Subcutaneous abdominal adipose tissue (tissue), 5 donors: ENCODE measurements around the gene CD69.

ENCODE experiments used
- H3K27ac ChIP-seq: one replicate; pipeline ENCODE4 v1.7.0; 2013; ENCODE audit warnings: low read depth, mild to moderate bottlenecking, inconsistent platforms, low read length, moderate library complexity
- H3K27me3 ChIP-seq, 5 donors: one replicate each; pipeline ENCODE4 v1.7.0; 2013; ENCODE audit warnings: low read length in 5 of 5, inconsistent platforms in 1 of 5; ENCODE audit not compliant: control insufficient read depth in 5 of 5, insufficient read depth in 4 of 5
- H3K36me3 ChIP-seq, 5 donors: one replicate each; pipeline ENCODE4 v1.7.0; 2013; ENCODE audit warnings: low read length in 5 of 5; ENCODE audit not compliant: control insufficient read depth in 5 of 5, insufficient read depth in 5 of 5
- H3K4me1 ChIP-seq, 5 donors: one replicate each; pipeline ENCODE4 v1.7.0; 2013; ENCODE audit warnings: low read length in 5 of 5, mild to moderate bottlenecking in 3 of 5, moderate library complexity in 1 of 5; ENCODE audit not compliant: control insufficient read depth in 5 of 5, insufficient read depth in 5 of 5
- H3K4me3 ChIP-seq, 5 donors: one replicate each; pipeline ENCODE4 v1.7.0; 2013; ENCODE audit warnings: low read length in 5 of 5, low read depth in 1 of 5
- H3K9ac ChIP-seq, 5 donors: one replicate each; pipeline ENCODE4 v1.7.0; 2013; ENCODE audit warnings: low read length in 5 of 5, mild to moderate bottlenecking in 4 of 5, moderate library complexity in 3 of 5
- H3K9me3 ChIP-seq, 5 donors: one replicate each; pipeline ENCODE4 v1.7.0; 2013; ENCODE audit warnings: low read length in 5 of 5; ENCODE audit not compliant: control insufficient read depth in 5 of 5
- donor health status: healthy.
- donor health status: healthy.
- donor health status: healthy.
- donor health status: healthy.
- donor health status: healthy.

The CD69 gene

DNA sequence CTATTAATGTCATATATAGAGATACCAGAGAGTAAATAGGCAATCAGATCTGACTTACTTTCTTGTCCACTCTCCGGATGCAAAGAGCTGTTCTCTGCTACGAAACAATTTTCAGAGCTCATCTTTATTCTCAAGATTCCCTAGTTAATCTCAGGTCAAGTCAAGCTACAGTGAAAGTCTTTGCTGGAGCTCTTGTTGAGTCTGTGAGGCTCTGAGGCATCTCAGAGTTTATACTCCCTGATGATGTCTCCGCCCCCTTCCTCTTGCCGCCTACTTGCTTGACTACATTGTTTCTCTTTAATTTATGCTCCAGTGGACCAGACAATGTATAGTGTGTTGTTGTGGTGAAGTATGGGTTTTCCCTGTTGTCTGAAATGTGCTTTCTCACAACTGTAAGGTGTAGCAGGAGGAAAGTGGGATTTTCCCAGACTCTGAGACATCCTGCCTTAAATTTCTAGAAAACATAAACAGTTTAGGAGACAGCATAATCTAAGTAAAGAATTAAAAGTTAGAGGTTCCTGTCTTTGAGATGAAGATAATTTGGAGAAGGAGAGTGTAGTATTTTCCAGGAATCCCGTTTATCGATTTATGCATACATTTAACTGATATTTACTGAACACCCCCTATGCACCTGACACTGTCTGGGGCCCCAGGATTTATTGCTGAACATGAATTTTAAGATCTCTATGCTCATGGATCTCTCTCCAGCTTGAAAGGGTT, at the start of gene CD69:
Gene CD69, minus strand, starts transcription at position 203 of the 720 bp plus-strand sequence. Its CDS starts 81 bp downstream, at position 122.
- no peak within 1 kb of the TSS for H3K9ac ChIP-seq
- H3K4me3 ChIP-seq: peak within 1 kb of the TSS in 2 of 5 donors; percentile 31 to 35
- H3K9me3 ChIP-seq: no peaks in the 10 kb centered on the region
- H3K36me3 ChIP-seq: no peaks in the 10 kb centered on the region
- no peaks in the 10 kb centered on the region for H3K27me3 ChIP-seq
- no peak within 1 kb of the TSS for H3K27ac ChIP-seq
- no peaks in the 10 kb centered on the region for H3K4me1 ChIP-seq

DNA sequence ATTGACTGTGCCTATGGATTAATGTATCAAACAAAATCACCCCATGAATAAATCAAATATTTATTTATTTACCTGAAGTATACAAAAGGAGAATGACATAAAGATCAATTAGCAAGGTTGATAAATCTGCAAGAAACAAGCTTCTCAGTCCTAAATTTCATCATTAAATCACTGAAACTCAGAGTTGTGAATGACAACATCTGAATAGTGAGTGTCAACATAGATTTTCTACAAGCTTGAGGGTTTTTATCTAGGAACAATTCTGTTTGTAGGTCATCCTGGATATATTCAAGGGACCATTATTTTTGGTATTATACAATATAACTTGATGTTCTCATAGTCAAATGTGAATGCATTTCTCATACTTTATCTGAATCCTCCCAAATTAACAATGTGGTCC, 49.2 kb upstream of the CD69 start:
- no peaks in the 10 kb centered on the region for H3K36me3 ChIP-seq
- no peak overlapping the region for H3K9ac ChIP-seq
- no peaks in the 10 kb centered on the region for H3K9me3 ChIP-seq
- no peak overlapping the region for H3K27ac ChIP-seq
- H3K27me3 ChIP-seq: peaks cover 0 to 4% (median 0%) of the 10 kb centered on the region in 5 donors
- peaks cover 0 to 9% (median 6%) of the 10 kb centered on the region in 5 donors for H3K4me1 ChIP-seq
- no peak overlapping the region for H3K4me3 ChIP-seq

DNA sequence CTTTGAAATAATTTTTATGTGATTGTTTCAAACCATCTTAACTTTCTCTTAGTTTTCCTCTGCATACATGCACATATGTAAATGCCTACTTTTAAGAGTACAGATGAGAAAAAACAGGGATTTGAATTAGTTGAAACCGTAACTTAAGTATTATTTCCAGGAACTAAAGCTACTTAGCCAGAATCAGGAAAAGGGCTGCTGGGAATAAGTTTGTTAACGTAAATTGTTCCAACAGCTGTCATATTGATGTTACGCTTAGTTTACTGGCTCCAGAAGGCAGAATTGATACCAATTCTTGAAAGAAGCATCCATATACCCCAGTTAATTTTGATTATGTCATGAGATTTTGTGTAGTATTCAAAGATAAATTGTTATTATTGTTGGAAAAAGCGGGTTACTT, 48.6 kb upstream of the CD69 start:
- no peak overlapping the region for H3K9ac ChIP-seq

DNA sequence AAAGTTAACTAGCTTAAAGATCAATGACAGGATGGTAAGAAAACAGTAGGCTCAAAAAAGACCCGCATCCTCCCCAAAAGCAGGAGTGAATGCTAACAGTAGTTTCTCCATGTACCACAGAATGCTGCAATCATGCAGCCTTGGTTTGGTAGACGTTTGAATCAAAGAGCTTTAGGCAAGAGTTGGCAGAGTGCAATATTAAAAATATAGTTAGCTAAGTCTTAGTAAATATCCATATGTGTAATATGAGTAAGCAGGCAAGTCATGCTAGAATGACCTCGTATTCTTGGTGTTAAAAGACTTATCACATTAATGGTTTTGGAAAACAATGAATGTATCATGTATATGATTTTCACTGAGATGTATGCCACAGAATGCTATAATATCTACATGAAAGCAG, 47.8 kb upstream of the CD69 start:
- Histone ChIP-seq H3K4me1 (peaks cover 0 to 1% (median 0%) of the 10 kb centered on the region in 5 donors), H3K4me3 (no peak overlapping the region), H3K27ac (no peak overlapping the region), H3K36me3 (no peaks in the 10 kb centered on the region), H3K9ac (no peak overlapping the region), H3K27me3 (no peaks in the 10 kb centered on the region), H3K9me3 (no peaks in the 10 kb centered on the region)

More for the DNA sequence above, 48.6 kb upstream of the CD69 start:
- Histone ChIP-seq H3K4me3 (no peak overlapping the region), H3K9me3 (no peaks in the 10 kb centered on the region), H3K27me3 (peaks cover 0 to 4% (median 0%) of the 10 kb centered on the region in 5 donors), H3K4me1 (peaks cover 0 to 9% (median 6%) of the 10 kb centered on the region in 5 donors), H3K27ac (no peak overlapping the region), H3K36me3 (no peaks in the 10 kb centered on the region)

DNA sequence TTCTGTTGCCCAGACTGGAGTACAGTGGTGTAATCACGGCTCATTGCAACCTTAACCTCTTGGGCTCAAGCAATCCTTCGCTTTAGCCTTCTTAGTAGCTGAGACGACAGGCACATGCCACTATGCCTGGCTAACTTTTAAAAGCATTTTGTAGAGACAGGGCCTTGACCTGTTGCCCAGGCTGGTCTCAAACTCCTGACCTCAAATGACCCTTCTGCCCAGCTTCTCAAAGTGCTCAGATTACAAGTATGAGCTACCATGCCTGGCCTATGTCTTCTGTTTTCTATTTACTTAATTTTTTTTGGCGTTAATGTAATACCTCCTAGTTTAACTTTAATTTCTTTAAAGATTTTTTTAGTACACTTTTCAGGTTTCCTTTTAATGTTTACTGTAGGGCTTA, 46.0 kb upstream of the CD69 start:
- Histone ChIP-seq H3K9ac (no peak overlapping the region), H3K9me3 (no peaks in the 10 kb centered on the region), H3K4me3 (peak overlapping the region in 1 of 5 donors; percentile 9), H3K27me3 (no peaks in the 10 kb centered on the region), H3K27ac (no peak overlapping the region), H3K4me1 (no peaks in the 10 kb centered on the region), H3K36me3 (no peaks in the 10 kb centered on the region)

DNA sequence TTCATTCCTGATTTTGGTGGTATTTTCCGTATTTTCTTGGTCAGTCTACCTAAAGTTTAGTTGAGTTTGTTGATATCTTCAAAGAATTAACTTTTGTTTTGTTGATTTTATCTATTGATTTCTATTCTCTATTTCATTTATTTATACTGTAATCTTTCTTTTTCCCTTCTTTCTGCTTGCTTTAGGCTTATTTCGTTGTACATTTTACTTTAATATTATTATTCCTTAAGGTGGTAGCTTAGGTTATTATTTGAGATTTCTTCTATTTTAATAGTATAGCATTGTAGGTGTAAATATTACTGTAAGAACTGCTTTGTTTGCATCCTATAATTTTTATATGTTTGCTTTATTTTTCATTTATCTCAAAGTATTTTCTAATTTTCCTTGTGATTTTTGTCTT, 45.2 kb upstream of the CD69 start:
- H3K36me3 ChIP-seq: no peaks in the 10 kb centered on the region
- no peak overlapping the region for H3K27ac ChIP-seq
- H3K9me3 ChIP-seq: no peaks in the 10 kb centered on the region
- H3K27me3 ChIP-seq: no peaks in the 10 kb centered on the region
- no peak overlapping the region for H3K9ac ChIP-seq
- H3K4me1 ChIP-seq: no peaks in the 10 kb centered on the region
- H3K4me3 ChIP-seq: no peak overlapping the region

DNA sequence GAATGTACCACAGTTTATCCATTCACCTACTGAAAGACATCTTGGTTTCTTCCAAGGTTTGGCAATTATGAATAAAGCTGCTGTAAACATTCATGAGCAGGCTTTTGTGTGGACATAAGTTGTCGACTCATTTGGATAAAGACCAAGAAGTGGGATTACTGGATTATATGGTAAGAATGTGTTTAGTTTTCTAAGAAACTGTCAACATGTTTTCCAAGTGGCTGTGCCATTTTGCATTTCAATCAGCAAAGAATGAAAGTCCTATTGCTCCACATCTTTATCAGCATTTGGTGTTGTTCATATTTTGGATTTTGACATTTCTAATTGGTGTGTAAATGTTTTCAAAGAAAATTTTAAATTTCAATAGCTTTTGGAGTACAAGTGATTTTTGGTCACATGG, 39.3 kb upstream of the CD69 start:
- Histone ChIP-seq H3K36me3 (no peaks in the 10 kb centered on the region), H3K27me3 (no peaks in the 10 kb centered on the region), H3K27ac (no peak overlapping the region), H3K9ac (no peak overlapping the region), H3K4me3 (no peak overlapping the region), H3K4me1 (peaks cover 0 to 3% (median 0%) of the 10 kb centered on the region in 5 donors), H3K9me3 (no peaks in the 10 kb centered on the region)

DNA sequence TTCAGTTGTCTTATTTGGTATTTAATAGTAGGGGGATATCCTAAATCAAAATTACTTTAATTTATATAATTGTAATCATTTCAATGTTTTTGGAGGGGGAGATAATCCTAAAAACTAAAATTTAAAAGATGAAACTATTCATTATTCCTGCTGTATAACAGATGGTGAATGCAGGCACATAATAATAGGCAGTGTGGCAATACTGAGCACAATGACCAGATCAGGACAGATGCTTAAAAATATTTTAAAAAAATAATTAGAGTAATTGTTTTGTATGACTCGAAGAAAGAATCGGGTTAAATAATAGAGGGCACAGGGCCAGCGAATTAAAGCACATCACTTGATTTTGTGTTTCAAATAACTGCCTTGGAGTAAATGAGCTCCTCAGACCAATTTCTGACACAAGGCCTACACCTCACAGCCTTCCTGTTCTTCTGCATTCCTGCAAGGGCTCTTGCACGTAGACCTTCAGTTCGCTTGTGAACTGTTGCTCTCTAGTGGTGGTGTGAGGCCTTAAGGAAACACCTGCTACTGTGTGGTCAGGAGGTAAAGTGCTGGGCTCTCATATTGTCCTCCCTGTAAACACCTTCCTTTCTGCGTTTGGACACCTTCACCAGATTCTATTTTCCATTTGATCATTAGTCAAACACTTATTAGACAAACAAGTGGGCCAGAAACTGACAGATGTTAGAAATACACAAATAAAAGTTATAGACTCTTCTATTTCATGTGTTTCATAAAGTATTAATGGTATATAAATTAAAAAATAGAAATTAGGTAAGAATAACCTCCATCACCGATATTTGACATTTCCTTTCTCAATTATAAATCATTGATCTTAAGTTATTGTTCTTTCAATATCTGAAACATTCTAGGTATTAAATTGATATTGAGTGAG, 37.3 kb upstream of the CD69 start:
- Histone ChIP-seq H3K4me3 (no peak overlapping the region), H3K9ac (no peak overlapping the region)

DNA sequence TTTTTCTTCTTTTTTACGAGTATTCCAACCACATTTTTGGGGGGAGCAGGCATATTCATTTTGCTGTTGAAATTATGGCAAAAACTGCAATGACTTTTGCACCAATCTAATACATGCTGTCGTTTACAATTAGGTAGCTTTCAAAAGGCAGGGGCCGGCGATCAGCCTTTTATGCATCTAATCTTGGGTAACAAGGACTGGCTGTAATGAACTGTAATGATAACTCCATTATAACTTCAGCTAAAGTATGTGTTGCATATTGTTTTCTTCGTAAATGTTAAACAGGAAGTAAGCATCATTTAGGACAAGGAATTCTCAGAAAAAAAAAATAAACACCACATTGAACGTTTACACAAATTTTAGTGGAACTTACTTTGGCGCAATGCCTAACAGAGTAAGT, 36.3 kb upstream of the CD69 start:
- no peak overlapping the region for H3K4me3 ChIP-seq
- no peaks in the 10 kb centered on the region for H3K9me3 ChIP-seq
- peaks cover 0 to 3% (median 0%) of the 10 kb centered on the region in 5 donors for H3K4me1 ChIP-seq
- H3K9ac ChIP-seq: no peak overlapping the region
- H3K27me3 ChIP-seq: no peaks in the 10 kb centered on the region
- H3K36me3 ChIP-seq: no peaks in the 10 kb centered on the region
- H3K27ac ChIP-seq: no peak overlapping the region

More for the DNA sequence above, 37.3 kb upstream of the CD69 start:
- Histone ChIP-seq H3K36me3 (no peaks in the 10 kb centered on the region), H3K9me3 (no peaks in the 10 kb centered on the region), H3K27me3 (no peaks in the 10 kb centered on the region), H3K27ac (no peak overlapping the region), H3K4me1 (peaks cover 0 to 3% (median 0%) of the 10 kb centered on the region in 5 donors)

DNA sequence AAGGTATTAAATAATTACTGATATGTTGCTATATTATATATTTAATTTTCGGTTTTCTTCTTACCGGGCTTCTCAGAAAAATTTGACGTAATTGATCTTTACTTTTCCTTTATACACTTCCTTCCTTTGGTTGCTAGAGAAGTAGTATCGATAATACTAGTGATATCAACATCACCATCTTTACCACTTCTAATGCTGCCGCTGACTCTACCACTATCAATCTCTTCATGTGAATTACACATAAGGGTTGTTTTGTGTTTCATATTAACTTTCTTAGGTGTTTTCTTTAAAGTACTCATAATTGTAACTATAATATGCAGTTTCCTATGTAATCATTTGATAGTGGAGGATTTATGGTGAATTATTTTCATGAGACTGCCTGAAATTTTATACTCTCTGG, 35.6 kb upstream of the CD69 start:
- Histone ChIP-seq H3K9ac (no peak overlapping the region), H3K27ac (no peak overlapping the region), H3K27me3 (no peaks in the 10 kb centered on the region), H3K4me3 (no peak overlapping the region), H3K4me1 (peaks cover 0 to 3% (median 0%) of the 10 kb centered on the region in 5 donors), H3K9me3 (no peaks in the 10 kb centered on the region), H3K36me3 (no peaks in the 10 kb centered on the region)
